Neural cell (in vitro differentiated cells): ENCODE data around the gene RFX2.

Source experiments
- EP300 ChIP-seq: fragments of 450-650 bp; conservative IDR thresholded peaks from 2 replicates; pipeline ENCODE4 v1.6.1; 2014; ENCODE audit warnings: antibody characterized with exemption, mild to moderate bottlenecking, moderate library complexity; ENCODE audit not compliant: poor library complexity, severe bottlenecking
- RAD21 ChIP-seq: fragments of 450-650 bp; conservative IDR thresholded peaks from 2 replicates; pipeline ENCODE4 v1.6.1; 2014; ENCODE audit warnings: antibody characterized with exemption, mild to moderate bottlenecking, moderate library complexity
- TF ChIP-seq, protein P1 (sequence below): fragments of 450-650 bp; IDR thresholded peaks from 2 replicates; pipeline ENCODE4 v1.5.1; 2014; ENCODE audit warnings: antibody characterized with exemption, mild to moderate bottlenecking, moderate library complexity; ENCODE audit not compliant: poor library complexity, severe bottlenecking

DNA sequence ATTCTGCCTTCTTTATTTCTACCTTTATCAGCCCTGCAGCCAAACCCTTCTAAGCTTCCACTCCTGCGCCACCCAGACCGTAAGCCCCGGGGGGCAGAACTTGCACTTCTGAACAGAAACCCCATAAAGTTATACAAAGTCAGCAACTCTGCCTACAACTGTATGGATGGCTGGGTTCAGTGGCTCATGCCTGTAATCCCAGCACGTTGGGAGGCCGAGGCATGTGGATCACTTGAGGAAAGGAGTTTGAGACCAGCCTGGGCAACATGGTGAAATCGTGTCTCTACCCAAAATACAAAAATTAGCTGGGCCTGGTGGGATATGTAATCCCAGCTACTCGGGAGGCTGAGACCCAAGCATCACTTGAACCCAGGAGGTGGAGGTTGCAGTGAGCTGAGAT lies 142.7 kb downstream of the RFX2 start:
- TF ChIP-seq, protein P1, sequence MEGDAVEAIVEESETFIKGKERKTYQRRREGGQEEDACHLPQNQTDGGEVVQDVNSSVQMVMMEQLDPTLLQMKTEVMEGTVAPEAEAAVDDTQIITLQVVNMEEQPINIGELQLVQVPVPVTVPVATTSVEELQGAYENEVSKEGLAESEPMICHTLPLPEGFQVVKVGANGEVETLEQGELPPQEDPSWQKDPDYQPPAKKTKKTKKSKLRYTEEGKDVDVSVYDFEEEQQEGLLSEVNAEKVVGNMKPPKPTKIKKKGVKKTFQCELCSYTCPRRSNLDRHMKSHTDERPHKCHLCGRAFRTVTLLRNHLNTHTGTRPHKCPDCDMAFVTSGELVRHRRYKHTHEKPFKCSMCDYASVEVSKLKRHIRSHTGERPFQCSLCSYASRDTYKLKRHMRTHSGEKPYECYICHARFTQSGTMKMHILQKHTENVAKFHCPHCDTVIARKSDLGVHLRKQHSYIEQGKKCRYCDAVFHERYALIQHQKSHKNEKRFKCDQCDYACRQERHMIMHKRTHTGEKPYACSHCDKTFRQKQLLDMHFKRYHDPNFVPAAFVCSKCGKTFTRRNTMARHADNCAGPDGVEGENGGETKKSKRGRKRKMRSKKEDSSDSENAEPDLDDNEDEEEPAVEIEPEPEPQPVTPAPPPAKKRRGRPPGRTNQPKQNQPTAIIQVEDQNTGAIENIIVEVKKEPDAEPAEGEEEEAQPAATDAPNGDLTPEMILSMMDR, result no peak
- TF ChIP-seq EP300 (no peak), RAD21 (no peak)
